Skeletal muscle satellite cell (primary cell): ENCODE data around the gene ZNF469.

Source experiments
- H3K27me3 ChIP-seq: 2 replicates; pipeline ENCODE4 v1.7.0; 2013; ENCODE audit warnings: low read length; ENCODE audit not compliant: control insufficient read depth, insufficient read depth
- H3K36me3 ChIP-seq: 2 replicates; pipeline ENCODE4 v1.7.0; 2013; ENCODE audit warnings: mild to moderate bottlenecking, control low read depth, low read length; ENCODE audit not compliant: insufficient read depth
- H3K4me1 ChIP-seq: 2 replicates; pipeline ENCODE4 v1.7.0; 2013; ENCODE audit warnings: low read length; ENCODE audit not compliant: control insufficient read depth, insufficient read depth
- H3K4me2 ChIP-seq: 2 replicates; pipeline ENCODE4 v1.7.0; 2013; ENCODE audit warnings: mild to moderate bottlenecking, low read length
- H3K4me3 ChIP-seq: 2 replicates; pipeline ENCODE4 v1.7.0; 2013; ENCODE audit warnings: low read length
- H3K9ac ChIP-seq: 2 replicates; pipeline ENCODE4 v1.7.0; 2013; ENCODE audit warnings: mild to moderate bottlenecking, low read depth, low read length, moderate library complexity
- H3K9me3 ChIP-seq: replicated peaks from 2 replicates; pipeline ENCODE4 v1.7.0; 2013; ENCODE audit warnings: mild to moderate bottlenecking, control low read depth, low read length

The ZNF469 gene

DNA sequence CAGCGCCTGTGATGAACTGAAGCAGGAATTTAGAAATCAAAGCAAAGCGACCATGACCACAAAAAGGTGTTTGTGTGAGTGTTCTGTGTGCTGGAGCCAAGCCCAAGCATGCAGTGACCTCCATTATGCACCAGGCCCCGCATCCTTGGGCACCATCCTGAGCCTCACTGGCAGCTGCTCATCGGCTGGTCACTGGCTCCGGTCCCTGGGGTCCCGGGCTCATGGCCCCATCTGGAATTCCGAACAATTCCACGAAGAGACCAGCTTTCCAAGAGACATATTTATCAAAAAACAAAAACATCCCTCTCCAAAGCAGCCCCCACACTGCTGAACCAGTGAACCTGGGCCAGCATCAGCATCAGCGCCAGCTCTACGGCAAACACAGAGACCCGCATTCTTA is 15.2 kb upstream of the ZNF469 start:
- H3K4me2 ChIP-seq: no peak overlapping the region
- H3K4me3 ChIP-seq: no peak overlapping the region
- peaks cover 28% of the 10 kb centered on the region for H3K27me3 ChIP-seq
- no peaks in the 10 kb centered on the region for H3K36me3 ChIP-seq
- H3K9ac ChIP-seq: no peak overlapping the region
- no peaks in the 10 kb centered on the region for H3K9me3 ChIP-seq
- H3K4me1 ChIP-seq: no peaks in the 10 kb centered on the region

DNA sequence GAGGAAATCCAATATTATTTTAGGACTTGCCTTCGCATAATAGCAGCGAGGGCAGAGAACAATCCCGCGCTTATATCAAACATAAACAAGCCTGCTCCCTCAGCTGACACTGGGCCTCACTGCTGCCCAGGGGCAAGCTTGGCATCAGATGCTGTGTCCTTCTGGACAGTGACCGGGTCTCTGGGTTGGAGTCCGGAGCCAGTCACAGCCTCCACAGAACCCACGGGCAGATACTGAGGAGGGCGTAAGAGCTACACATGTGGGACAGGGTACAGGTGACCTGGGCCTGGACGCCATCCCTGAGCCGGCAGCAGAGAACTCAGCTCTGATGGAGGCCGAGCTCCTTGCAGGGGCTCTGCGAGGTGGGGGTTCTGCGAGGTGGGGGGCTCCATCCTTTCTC is 14.7 kb upstream of the ZNF469 start:
- no peaks in the 10 kb centered on the region for H3K9me3 ChIP-seq
- peaks cover 25% of the 10 kb centered on the region for H3K27me3 ChIP-seq
- no peak overlapping the region for H3K4me2 ChIP-seq
- no peaks in the 10 kb centered on the region for H3K4me1 ChIP-seq
- H3K36me3 ChIP-seq: no peaks in the 10 kb centered on the region
- H3K4me3 ChIP-seq: no peak overlapping the region
- H3K9ac ChIP-seq: no peak overlapping the region

DNA sequence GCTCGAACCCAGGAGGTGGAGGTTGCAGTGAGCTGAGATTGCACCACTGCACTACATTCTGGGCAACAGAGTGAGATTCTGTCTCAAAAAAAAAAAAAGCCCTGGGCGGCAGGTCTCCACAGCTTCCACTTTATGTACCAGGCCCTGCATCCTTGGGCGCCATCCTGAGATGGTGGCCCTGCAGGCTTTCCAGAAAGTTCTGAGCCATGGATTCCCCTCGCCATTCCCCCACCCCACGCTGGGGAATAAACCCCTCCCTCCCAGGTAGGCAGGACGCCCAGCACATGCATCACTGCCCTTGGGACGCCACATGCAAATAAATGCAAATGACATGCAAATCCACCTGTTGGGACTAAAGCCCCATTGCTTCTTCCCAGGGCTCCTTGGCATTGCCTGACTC is 13.8 kb upstream of the ZNF469 start:
- Histone ChIP-seq H3K4me1 (no peaks in the 10 kb centered on the region), H3K4me3 (no peak overlapping the region), H3K9me3 (no peaks in the 10 kb centered on the region), H3K9ac (no peak overlapping the region), H3K27me3 (peaks cover 15% of the 10 kb centered on the region), H3K4me2 (no peak overlapping the region), H3K36me3 (no peaks in the 10 kb centered on the region)

GRCh38 chr16:88369447-88370008 is 13.2 kb upstream of the ZNF469 start:
- H3K9me3 ChIP-seq: no peaks in the 10 kb centered on the region
- H3K4me1 ChIP-seq: no peaks in the 10 kb centered on the region
- H3K9ac ChIP-seq: no peak overlapping the region
- H3K4me2 ChIP-seq: no peak overlapping the region
- H3K4me3 ChIP-seq: no peak overlapping the region
- H3K27me3 ChIP-seq: peaks cover 14% of the 10 kb centered on the region
- H3K36me3 ChIP-seq: no peaks in the 10 kb centered on the region

DNA sequence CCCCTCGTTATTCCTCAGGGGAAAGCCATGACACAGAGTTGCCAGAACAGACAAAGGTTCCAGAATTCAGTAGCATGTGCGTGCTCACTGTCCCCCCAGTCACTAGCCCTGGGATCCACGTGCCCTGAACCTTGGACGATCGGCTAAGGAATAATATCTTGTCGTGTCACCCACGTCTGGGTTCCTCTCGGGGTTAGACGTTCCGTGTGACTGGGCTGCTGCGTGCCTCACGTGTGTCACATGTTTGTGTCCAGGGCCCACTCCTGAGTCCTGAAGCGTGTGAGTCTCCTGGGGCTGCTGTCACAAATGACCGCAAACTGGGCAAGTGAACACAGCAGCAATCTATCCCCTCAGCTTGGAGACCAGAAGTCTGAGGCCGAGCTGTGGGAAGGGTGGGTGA is 12.4 kb upstream of the ZNF469 start:
- Histone ChIP-seq H3K36me3 (no peaks in the 10 kb centered on the region), H3K4me3 (no peak overlapping the region), H3K27me3 (peaks cover 14% of the 10 kb centered on the region), H3K4me1 (no peaks in the 10 kb centered on the region), H3K9me3 (no peaks in the 10 kb centered on the region), H3K4me2 (no peak overlapping the region), H3K9ac (no peak overlapping the region)

- Histone ChIP-seq H3K36me3 (no peaks in the 10 kb centered on the region), H3K9me3 (no peaks in the 10 kb centered on the region), H3K4me1 (peaks cover 5% of the 10 kb centered on the region), H3K4me2 (no peak overlapping the region), H3K27me3 (peaks cover 8% of the 10 kb centered on the region), H3K4me3 (no peak overlapping the region), H3K9ac (no peak overlapping the region)
Observed at GRCh38 chr16:88372522-88372921, 10.2 kb upstream of the ZNF469 start.

GRCh38 chr16:88373211-88373610 is 9.5 kb upstream of the ZNF469 start:
- H3K4me3 ChIP-seq: no peak overlapping the region
- H3K9ac ChIP-seq: no peak overlapping the region
- H3K27me3 ChIP-seq: peaks cover 8% of the 10 kb centered on the region
- H3K36me3 ChIP-seq: no peaks in the 10 kb centered on the region
- H3K9me3 ChIP-seq: no peaks in the 10 kb centered on the region
- H3K4me1 ChIP-seq: peaks cover 6% of the 10 kb centered on the region
- no peak overlapping the region for H3K4me2 ChIP-seq

- Histone ChIP-seq H3K4me2 (no peak overlapping the region), H3K4me1 (peaks cover 6% of the 10 kb centered on the region), H3K36me3 (no peaks in the 10 kb centered on the region), H3K4me3 (no peak overlapping the region), H3K9me3 (no peaks in the 10 kb centered on the region), H3K9ac (no peak overlapping the region), H3K27me3 (peaks cover 8% of the 10 kb centered on the region)
Observed at GRCh38 chr16:88373927-88374492, 8.7 kb upstream of the ZNF469 start.

- no peaks in the 10 kb centered on the region for H3K36me3 ChIP-seq
- H3K9ac ChIP-seq: no peak overlapping the region
- H3K27me3 ChIP-seq: peaks cover 8% of the 10 kb centered on the region
- no peak overlapping the region for H3K4me2 ChIP-seq
- H3K4me3 ChIP-seq: no peak overlapping the region
- H3K4me1 ChIP-seq: peaks cover 6% of the 10 kb centered on the region
- no peaks in the 10 kb centered on the region for H3K9me3 ChIP-seq
Observed at GRCh38 chr16:88374736-88375135, 8.0 kb upstream of the ZNF469 start.

DNA sequence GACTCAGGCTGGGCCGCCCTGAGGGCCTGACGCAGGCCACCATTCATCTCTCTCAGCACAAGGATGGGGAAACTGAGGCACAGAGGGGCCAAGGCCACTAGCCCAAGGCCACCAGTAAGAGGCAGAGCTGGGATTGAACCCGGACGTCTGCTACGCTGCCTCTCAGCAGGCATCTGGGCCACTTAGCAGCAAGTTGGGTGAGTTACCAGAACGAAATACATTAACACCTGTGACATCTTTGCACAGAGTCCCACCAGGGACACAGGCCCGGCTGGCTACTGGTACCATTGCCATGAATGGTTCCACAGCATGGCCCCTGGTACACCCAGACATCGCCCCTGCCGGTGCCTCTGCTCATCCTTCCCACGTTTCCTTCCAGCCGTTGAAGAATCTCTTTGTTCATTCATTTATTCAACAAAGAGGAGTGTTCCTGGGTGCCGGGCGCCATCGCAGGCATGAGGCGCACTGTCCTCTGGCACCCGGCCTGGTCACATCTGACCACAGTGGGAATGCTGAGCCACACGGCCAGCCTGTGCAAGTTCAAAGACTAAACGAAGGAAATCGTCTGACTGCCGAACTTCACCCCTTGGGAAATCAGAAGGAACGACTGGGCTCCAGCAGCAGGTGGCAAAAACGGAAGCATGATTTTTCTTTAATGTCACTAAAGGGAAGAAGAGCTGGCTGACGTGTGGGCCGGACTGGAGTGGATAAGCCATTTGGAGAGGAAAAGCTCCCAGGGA is 7.4 kb upstream of the ZNF469 start:
- H3K4me1 ChIP-seq: peaks cover 6% of the 10 kb centered on the region
- no peaks in the 10 kb centered on the region for H3K36me3 ChIP-seq
- no peak overlapping the region for H3K9ac ChIP-seq
- no peak overlapping the region for H3K4me3 ChIP-seq
- H3K9me3 ChIP-seq: no peaks in the 10 kb centered on the region
- H3K27me3 ChIP-seq: peaks cover 6% of the 10 kb centered on the region
- no peak overlapping the region for H3K4me2 ChIP-seq

- H3K27me3 ChIP-seq: no peaks in the 10 kb centered on the region
Observed at GRCh38 chr16:88375996-88376834, 6.5 kb upstream of the ZNF469 start.

More at GRCh38 chr16:88375996-88376834, 6.5 kb upstream of the ZNF469 start:
- Histone ChIP-seq H3K4me3 (no peak overlapping the region), H3K9ac (no peak overlapping the region), H3K4me1 (peaks cover 6% of the 10 kb centered on the region), H3K4me2 (no peak overlapping the region), H3K36me3 (no peaks in the 10 kb centered on the region), H3K9me3 (no peaks in the 10 kb centered on the region)
